NOMO-1 treated with DMSO at 0.1 percent for 48 hours (cell line): ENCODE data around the gene SORCS1.

ENCODE experiments used
- DNase-seq: peaks from one replicate; lab custom pipeline; 2025; ENCODE audit not compliant: unreplicated experiment; lab: John Stamatoyannopoulos, UW

Gene SORCS1

DNA sequence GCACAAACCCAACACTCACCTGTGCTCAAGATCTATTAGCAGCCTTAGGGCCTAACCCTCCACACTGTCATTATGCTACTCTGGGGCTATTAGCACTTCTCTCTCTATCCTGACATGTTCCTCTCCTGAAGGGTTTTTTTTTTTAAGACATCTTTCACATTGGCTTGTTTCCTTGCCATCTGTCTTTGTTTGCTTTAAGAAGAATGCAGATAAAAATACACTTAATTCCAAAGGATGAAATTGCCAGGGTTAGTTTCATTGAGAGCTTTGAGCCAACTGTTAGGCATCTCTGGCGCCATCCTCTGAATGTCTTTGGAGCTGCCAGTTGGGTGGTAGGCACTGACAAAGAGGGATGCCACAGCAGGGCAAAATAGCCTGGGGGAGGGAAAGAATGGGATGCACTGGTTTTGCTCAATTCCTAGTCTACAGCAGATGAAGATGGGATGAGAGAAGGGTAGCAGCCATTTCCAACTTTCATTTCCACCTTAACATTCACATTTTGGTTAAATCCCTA, 399.2 kb downstream of the SORCS1 start:
- no peak for DNase-seq

GRCh38 chr10:106764360-106764759, 400.1 kb downstream of the SORCS1 start:
- no peak for DNase-seq

GRCh38 chr10:106761906-106762305, 402.6 kb downstream of the SORCS1 start:
- no peak for DNase-seq

DNA sequence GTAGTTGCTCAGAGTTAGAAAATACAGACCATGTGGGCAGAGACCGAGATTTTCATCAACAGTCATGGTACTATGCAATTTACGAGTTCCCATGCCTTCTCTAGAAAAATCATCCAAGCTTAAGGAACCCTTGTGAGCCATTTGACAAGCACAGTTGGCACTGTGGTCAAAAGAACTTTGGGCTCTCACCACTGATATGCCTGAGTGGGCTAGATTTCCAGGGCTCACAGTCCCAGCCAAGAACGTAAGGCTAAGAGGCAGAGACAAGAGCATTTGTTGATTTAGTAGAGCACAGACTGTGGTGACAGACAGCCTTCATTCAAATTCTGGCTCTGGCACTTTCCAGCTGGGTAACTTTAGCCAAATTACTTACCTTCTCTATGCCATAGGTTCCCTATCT, 407.0 kb downstream of the SORCS1 start:
- no peak for DNase-seq

- no peak for DNase-seq
Observed at GRCh38 chr10:106751091-106751490, 413.4 kb downstream of the SORCS1 start.

- no peak for DNase-seq
Observed at GRCh38 chr10:106746868-106747267, 417.6 kb downstream of the SORCS1 start.

DNA sequence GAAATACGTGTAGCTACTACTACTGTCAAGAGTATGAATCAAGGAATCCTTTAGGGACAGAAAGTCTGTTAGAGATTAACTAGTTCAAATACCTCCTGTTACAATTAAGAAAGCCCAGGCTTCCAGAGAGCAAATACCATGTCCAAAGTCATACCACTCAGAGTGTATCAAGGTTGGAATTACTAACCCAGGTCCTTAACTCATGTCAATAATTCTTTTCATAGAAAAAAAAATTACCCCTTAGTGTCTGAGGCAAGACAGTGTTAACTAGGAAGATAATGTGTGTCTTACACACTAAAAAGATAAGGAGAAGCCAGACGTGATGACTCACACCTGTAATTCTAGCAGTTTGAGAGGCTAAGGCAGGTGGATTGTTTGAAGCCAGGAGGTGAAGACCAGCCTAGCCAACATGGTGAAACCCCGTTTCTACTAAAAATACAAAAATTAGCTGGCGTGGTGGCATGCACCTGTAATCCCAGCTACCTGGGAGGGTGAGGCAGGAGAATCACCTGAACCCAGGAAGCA, 423.4 kb downstream of the SORCS1 start:
- DNase-seq = no peak

DNA sequence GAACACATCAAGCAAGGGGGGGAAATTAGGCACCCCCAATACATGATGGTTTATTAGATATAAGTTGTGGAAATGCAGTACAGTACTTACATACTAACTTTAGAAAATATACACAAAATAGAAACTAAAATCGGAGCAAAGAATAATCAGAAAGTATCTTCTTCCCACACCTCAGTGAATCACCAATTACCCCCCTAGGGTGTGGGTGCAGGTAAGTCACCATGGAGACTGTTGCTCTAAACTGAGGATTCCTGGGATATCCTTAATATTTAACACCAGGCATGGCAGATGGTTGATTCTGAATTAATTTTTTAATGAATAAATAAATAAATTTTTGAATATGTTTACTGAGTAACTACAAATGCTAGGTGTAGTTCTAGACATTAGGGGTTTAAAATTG, 424.4 kb downstream of the SORCS1 start:
- no peak for DNase-seq

GRCh38 chr10:106734220-106734619, 430.3 kb downstream of the SORCS1 start:
- DNase-seq = no peak

DNA sequence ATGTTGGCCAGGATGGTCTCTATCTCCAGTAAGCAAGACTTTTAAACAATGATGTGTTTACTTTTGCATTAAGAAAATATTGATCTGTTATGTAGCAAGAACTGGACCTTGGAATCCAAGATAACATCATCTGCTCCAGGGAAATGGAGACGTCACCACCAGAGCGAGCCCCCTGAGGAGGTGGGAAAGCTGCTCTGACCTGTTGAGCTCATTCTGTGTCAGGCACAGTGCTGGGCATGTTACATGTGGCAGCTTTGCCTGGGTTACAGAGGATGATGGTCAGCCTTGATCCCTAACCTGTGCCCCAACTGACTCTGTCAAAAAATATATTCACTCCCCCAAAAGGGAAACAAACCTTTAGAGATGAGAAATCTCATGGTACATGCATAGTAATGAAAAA, 436.3 kb downstream of the SORCS1 start:
- DNase-seq = no peak

DNA sequence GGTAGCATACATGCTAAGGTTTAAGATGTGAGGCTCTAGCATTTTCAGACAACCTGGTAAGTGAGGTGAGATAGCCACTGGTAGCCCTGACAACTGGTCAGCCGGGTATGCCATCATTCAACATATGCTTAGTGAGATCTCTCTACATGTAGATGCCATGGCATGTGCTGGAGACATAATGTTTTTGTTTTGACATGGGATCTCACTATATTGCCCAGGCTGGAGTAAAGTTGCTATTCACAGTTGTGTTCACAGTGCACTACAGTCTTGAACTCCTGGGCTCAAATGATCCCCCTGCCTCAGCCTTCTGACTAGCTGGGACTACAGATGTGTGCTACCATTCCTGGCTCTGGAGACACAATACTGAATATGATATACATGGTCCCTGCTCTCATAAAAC, 437.3 kb downstream of the SORCS1 start:
- no peak for DNase-seq

- DNase-seq = no peak
Observed at GRCh38 chr10:106722524-106722923, 442.0 kb downstream of the SORCS1 start.

DNA sequence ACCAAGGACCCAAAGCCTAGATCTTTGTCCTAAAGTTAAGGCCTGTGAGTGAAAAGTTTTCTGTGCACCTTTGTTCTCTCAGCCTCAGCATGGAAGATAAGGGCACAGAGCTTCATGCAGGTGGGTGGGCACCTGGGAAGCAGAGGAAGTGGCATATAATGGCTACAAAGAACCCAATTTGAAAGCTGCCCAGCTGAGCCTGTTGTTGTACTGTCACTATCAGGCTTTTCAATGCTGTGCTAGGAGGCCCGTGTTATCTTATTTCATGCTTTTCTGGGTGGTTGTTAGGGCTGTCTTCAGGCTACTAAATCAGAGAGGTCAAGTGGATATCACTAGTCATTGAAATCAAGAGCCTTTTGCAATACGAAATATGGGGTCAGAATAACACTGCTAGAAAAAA, 443.8 kb downstream of the SORCS1 start:
- no peak for DNase-seq

DNA sequence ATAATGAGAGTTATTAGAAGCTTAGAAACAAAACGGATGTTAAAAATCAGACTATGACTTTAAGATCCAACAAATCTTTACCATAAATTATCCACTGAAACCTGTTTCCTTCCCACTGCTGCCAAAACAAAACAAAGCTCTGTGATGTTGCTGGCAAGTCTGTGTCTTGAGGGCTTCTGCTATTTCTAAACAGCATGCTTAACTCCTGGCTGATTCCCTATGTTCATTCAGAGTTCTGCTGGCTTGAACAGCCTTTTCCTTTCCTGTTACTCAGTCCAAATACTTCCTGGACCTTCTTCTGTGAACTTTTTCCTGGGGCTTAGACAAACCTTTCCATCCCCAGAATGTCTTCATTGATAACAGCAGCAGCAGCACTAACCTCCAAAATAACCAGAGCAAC, 448.1 kb downstream of the SORCS1 start:
- DNase-seq = no peak

DNA sequence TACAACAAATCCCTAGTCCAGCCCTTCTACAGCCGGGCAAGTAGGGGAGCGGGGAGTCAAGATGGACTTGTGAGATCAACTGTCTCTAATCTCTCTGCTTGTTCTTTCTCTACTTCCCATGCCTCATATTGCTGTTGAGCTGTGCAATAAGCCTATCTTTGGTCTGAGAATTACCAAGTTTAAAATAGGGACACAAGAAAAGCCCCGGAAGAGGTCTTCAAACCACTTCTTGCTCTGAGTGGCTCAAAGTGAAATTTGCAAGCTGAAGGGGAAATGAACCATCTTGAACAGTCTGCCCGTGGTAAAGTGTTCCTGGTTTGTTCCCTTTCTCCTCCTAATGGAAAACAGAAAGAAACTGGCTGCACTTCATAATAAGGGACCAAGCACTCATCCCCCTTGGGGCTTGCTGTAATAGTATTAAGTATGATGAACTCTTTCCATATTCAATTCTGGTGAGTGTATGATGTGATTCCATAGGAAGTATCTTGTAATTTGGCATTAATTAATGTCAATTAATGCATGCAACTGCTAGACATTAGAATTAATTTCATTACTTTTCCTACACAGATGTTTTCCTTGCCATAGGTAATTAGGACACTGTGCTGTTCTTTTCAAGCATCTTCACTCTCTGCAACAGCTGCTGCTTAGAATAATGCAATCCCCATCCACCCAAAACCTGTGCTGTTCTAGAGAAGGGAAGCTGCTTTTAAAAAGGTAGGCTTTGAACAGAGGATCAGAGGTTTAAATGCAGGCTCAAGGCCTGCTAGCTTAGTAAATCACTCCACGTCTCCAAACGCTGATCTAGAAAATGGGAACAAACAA, 449.6 kb downstream of the SORCS1 start:
- DNase-seq = peak; percentile 32

DNA sequence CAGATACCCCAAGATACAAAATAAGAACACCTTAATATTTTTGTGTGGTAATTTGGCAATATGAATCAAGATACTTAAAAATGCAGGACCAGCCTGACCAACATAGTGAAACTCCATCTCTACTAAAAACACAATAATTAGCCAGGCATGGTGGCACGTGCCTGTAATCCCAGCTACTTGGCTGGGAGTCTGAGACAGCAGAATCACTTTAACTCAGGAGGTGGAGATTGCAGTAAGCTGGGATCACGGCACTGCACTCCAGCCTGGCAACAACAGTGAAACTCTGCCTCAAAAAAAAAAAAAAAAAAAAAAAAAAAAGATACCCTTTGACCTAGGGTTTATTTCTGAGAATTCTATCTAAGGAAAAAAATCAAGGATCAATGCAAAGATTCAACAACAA, 450.7 kb downstream of the SORCS1 start:
- DNase-seq = no peak

- no peak for DNase-seq
Observed at GRCh38 chr10:106712988-106713387, 451.5 kb downstream of the SORCS1 start.

- peak; percentile 23 for DNase-seq
Observed at GRCh38 chr10:106711313-106711906, 453.1 kb downstream of the SORCS1 start.

- DNase-seq = no peak
Observed at GRCh38 chr10:106708506-106708905, 456.0 kb downstream of the SORCS1 start.

- no peak for DNase-seq
Observed at GRCh38 chr10:106707657-106708056, 456.8 kb downstream of the SORCS1 start.

DNA sequence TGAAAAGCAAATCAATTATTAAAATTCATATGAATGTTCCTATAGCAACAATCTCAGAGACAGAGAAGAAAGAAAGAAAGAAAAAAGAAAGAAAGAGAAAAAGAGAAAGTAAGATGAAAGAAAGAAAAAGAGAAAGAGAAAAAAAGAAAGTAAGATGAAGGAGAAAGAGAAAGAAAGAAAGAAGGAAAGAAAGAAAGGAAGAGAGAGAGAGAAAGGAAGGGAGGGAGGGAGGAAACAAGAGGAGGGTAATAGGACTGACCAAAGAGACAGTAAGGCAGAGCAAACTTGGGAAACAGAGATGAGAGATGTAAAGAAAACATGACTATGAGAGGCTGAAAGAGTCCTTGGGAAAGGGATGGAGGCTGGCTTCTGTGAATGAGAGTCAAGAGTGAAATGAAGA, 458.4 kb downstream of the SORCS1 start:
- no peak for DNase-seq

DNA sequence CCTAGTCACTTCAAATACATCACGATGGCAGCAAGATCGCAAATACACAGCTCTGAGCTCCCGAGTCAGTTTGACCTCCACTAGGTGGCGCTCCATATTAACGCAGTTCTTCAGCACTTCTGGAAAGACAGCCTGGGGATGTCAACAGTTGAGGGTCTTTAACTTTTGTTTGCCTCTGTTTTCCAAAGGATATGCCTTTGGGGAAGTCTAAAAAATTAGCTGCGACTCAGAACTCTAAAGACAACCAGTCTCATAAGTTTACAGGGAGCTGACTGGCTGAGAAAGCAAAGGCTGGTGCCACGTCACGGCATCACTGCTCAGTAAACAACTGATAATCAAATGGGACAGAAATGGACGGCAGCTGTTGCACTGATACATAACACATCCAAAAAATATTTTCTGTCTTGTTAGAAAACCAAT, 458.8 kb downstream of the SORCS1 start:
- DNase-seq = peak; percentile 58
